K562 (cell line): ENCODE results near the gene RBM20. TPM values are rescaled to one million over a fixed set of nuclear protein-coding genes. Genes with fewer than 3 reads are reported as not detected.

Experiments used
- ATAC-seq: fragments of 200-7000 bp; cut with Tn5 transposase; 3 replicates; pipeline ENCODE4 v1.9.1; 2020; ENCODE audit warnings: moderate library complexity
- BruUV-seq: library from RNA; stranded (reverse); fragments of 400-500 nt; replicated peaks from 2 replicates; lab custom pipeline; 2021; lab: Mats Ljungman, UMichigan
- CTCF ChIA-PET: fragments of 300-600 bp; formaldehyde crosslinking; extraction: SDS; loops from one replicate; lab custom pipeline; 2021; ENCODE audit warnings: low intra/inter-chr PET ratio; lab: Yijun Ruan, JAX
- POLR2A ChIA-PET: fragments of 300-600, 350-650 bp; sonication (Branson Sonifier 250); formaldehyde crosslinking; extraction: SDS; loops from one replicate; lab custom pipeline; 2021; ENCODE audit warnings: antibody characterized with exemption, inconsistent platforms; lab: Yijun Ruan, JAX
- DNase-seq, 4 experiments: peaks; one replicate each; pipeline versions ENCODE4 v3.0.0 to v3.0.0-alpha.2; 2011 to 2018; ENCODE audit warnings: low spot score in 3 of 4, mixed read lengths in 3 of 4; ENCODE audit errors: extremely low read depth in 1 of 4
- FAIRE-seq: peaks from 2 replicates; lab custom pipeline; 2011; peaks lifted over from hg19 to GRCh38; lab: Jason Lieb, UNC
- H2AFZ ChIP-seq: 2 replicates; pipeline ENCODE4 v1.6.0; 2011; ENCODE audit warnings: low read depth, low read length, control low read depth, inconsistent platforms
- H3K27ac ChIP-seq: fragments of 200-600 bp; 3 replicates; pipeline ENCODE4 v1.8.0; 2011; ENCODE audit warnings: low read depth, mild to moderate bottlenecking, control low read depth, inconsistent platforms, low read length, moderate library complexity, mixed read lengths; ENCODE audit errors: extremely low read depth
- H3K27me3 ChIP-seq, 2 experiments: fragments of 300-600 bp in 1 of 2; 2 replicates in 1 of 2; 3 replicates in 1 of 2; pipeline versions ENCODE4 v1.6.0 to v1.8.0; 2011; ENCODE audit warnings: inconsistent platforms in 2 of 2, low read length in 2 of 2, mild to moderate bottlenecking in 1 of 2, mixed read lengths in 1 of 2, moderate library complexity in 1 of 2; ENCODE audit not compliant: control insufficient read depth in 2 of 2, insufficient read depth in 2 of 2
- H3K36me3 ChIP-seq: fragments of 300-600 bp; 3 replicates; pipeline ENCODE4 v1.8.0; 2011; ENCODE audit warnings: mild to moderate bottlenecking, low read length, inconsistent platforms; ENCODE audit not compliant: control insufficient read depth, insufficient read depth
- H3K4me1 ChIP-seq, 2 experiments: fragments of 200-600 bp in 1 of 2; replicated peaks in 1 of 2; 2 replicates in 1 of 2; 3 replicates in 1 of 2; pipeline versions ENCODE4 v1.5.1 to v1.8.0; 2011; ENCODE audit warnings: inconsistent platforms in 2 of 2, low read length in 2 of 2, mild to moderate bottlenecking in 1 of 2, mixed read lengths in 1 of 2, moderate library complexity in 1 of 2; ENCODE audit not compliant: control insufficient read depth in 2 of 2, insufficient read depth in 2 of 2
- H3K4me2 ChIP-seq: 2 replicates; pipeline ENCODE4 v1.6.1; 2011; ENCODE audit warnings: low read length, control low read depth, inconsistent platforms, mixed read lengths; ENCODE audit not compliant: insufficient read depth
- H3K4me3 ChIP-seq: fragments of 200-600 bp; sonication (generic), shearing (Covaris generic); 2 replicates; pipeline ENCODE4 v1.5.1; 2016; ENCODE audit warnings: control low read depth, inconsistent platforms
- H3K79me2 ChIP-seq: fragments of 200-600 bp; 3 replicates; pipeline ENCODE4 v1.8.0; 2011; ENCODE audit warnings: low read length, inconsistent platforms; ENCODE audit not compliant: control insufficient read depth, insufficient read depth
- H3K9ac ChIP-seq, 2 experiments: 2 replicates each; pipeline versions ENCODE4 v1.6.0 to v1.6.1; 2011; ENCODE audit warnings: low read depth in 2 of 2, low read length in 2 of 2, control low read depth in 1 of 2, inconsistent platforms in 1 of 2, mild to moderate bottlenecking in 1 of 2, mixed read lengths in 1 of 2; ENCODE audit not compliant: insufficient read depth in 1 of 2
- H3K9me1 ChIP-seq: one replicate; pipeline ENCODE4 v1.6.0; 2011; ENCODE audit warnings: inconsistent platforms, mild to moderate bottlenecking, low read length, moderate library complexity; ENCODE audit not compliant: control insufficient read depth, insufficient read depth
- H3K9me3 ChIP-seq: replicated peaks from 2 replicates; pipeline ENCODE4 v1.5.1; 2011; ENCODE audit warnings: low read depth, low read length, inconsistent platforms; ENCODE audit not compliant: control insufficient read depth, insufficient read depth
- H4K20me1 ChIP-seq: replicated peaks from 2 replicates; pipeline ENCODE4 v1.6.1; 2011; ENCODE audit warnings: low read length, inconsistent platforms, mixed read lengths; ENCODE audit not compliant: control insufficient read depth, insufficient read depth
- BCOR ChIP-seq: fragments of 450-650 bp; IDR thresholded peaks from 2 replicates; pipeline ENCODE4 v1.6.1; 2016
- CBX8 ChIP-seq: fragments of 200-600 bp; sonication (generic); IDR thresholded peaks from 2 replicates; pipeline ENCODE4 v1.6.1; 2012; ENCODE audit warnings: borderline replicate concordance, mixed run types, low read depth, mild to moderate bottlenecking, moderate library complexity, mixed read lengths, low read length, control low read depth, inconsistent platforms; ENCODE audit not compliant: poor library complexity, severe bottlenecking; ENCODE audit errors: extremely low read depth
- CXXC5 ChIP-seq: fragments of 250-450 bp; sonication (Bioruptor Pico); IDR thresholded peaks from 2 replicates; pipeline ENCODE4 v1.8.0; 2022; ENCODE audit warnings: inconsistent platforms, mild to moderate bottlenecking, moderate library complexity
- ETV1 ChIP-seq: fragments of 450-650 bp; conservative IDR thresholded peaks from 2 replicates; pipeline ENCODE4 v1.6.1; 2016; ENCODE audit warnings: missing genetic modification characterization, control low read depth, low read depth, missing compliant biosample characterization
- FOXM1 ChIP-seq, 2 experiments: fragments of 450-650 bp in 1 of 2; sonication (generic) in 1 of 2; formaldehyde crosslinking in 1 of 2; IDR thresholded peaks; 2 replicates each; pipeline versions ENCODE4 v1.6.1 to v1.9.0; 2017 to 2022; ENCODE audit warnings: low read depth in 2 of 2, mild to moderate bottlenecking in 2 of 2, missing genetic modification reagents in 1 of 2, moderate library complexity in 1 of 2
- HDGF ChIP-seq: fragments of 450-650 bp; IDR thresholded peaks from 2 replicates; pipeline ENCODE4 v1.6.1; 2016
- KDM1A ChIP-seq, 2 experiments: fragments of 450-650 bp; IDR thresholded peaks; 2 replicates each; pipeline ENCODE4 v1.6.1; 2016; ENCODE audit warnings: mild to moderate bottlenecking in 2 of 2
- MXI1 ChIP-seq: IDR thresholded peaks from 2 replicates; pipeline ENCODE4 v1.6.1; 2011; ENCODE audit warnings: low read depth, mild to moderate bottlenecking, improper control_type of control experiment, low read length
- NR4A1 ChIP-seq, 2 experiments: fragments of 250-450 bp in 1 of 2; fragments of 450-650 bp in 1 of 2; sonication (Bioruptor Pico) in 1 of 2; IDR thresholded peaks; 2 replicates each; pipeline versions ENCODE4 v1.4.0 to v1.6.1; 2016 to 2020; ENCODE audit warnings: mild to moderate bottlenecking in 2 of 2, missing compliant biosample characterization in 1 of 2, missing genetic modification characterization in 1 of 2, moderate library complexity in 1 of 2
- PHF20 ChIP-seq: fragments of 450-650 bp; IDR thresholded peaks from 2 replicates; pipeline ENCODE4 v1.6.1; 2018; ENCODE audit not compliant: partially characterized antibody
- RBFOX2 ChIP-seq: fragments of 200-400 bp; formaldehyde crosslinking; IDR thresholded peaks from 2 replicates; pipeline ENCODE4 v1.6.1; 2017; ENCODE audit warnings: low read depth, mild to moderate bottlenecking, low read length, moderate library complexity
- RBM25 ChIP-seq: fragments of 200-400 bp; formaldehyde crosslinking; IDR thresholded peaks from 2 replicates; pipeline ENCODE4 v1.6.1; 2018; ENCODE audit warnings: low read length, low read depth, moderate library complexity; ENCODE audit not compliant: severe bottlenecking
- RUNX1 ChIP-seq: sonication (generic); IDR thresholded peaks from 2 replicates; pipeline ENCODE4 v1.6.1; 2016; ENCODE audit warnings: antibody characterized with exemption, low read depth
- SMARCA5 ChIP-seq: fragments of 450-650 bp; IDR thresholded peaks from 2 replicates; pipeline ENCODE4 v1.6.1; 2016
- ZFP36 ChIP-seq: fragments of 150-350 bp; IDR thresholded peaks from 2 replicates; pipeline ENCODE4 v1.6.1; 2018; ENCODE audit warnings: low read length, low read depth; ENCODE audit not compliant: partially characterized antibody
- ZNF282 ChIP-seq: sonication (generic); formaldehyde crosslinking; IDR thresholded peaks from 2 replicates; pipeline ENCODE4 v1.8.1; 2023; ENCODE audit warnings: missing genetic modification reagents
- ZNF431 ChIP-seq: sonication (generic); formaldehyde crosslinking; IDR thresholded peaks from 2 replicates; pipeline ENCODE4 v1.8.0; 2022; ENCODE audit warnings: mild to moderate bottlenecking, missing genetic modification reagents
- ZSCAN32 ChIP-seq: fragments of 450-650 bp; formaldehyde crosslinking; IDR thresholded peaks from 2 replicates; pipeline ENCODE4 v1.4.0; 2020; ENCODE audit warnings: mild to moderate bottlenecking, moderate library complexity
- WGBS: fragments of 100-300 bp; shearing (Covaris generic); methylation state at CpG from one replicate; pipeline ENCODE4 v1.1.6; 2016; ENCODE audit warnings: low coverage, mixed read lengths; ENCODE audit not compliant: insufficient coverage; ENCODE audit errors: missing lambda C conversion rate; 5-methylcytosine and 5-hydroxymethylcytosine counted together
- in situ Hi-C: fragments of 300-500 bp; cut with MboI; formaldehyde crosslinking; loops from 4 replicates; pipeline ENCODE4 v1.15.0; 2018; ENCODE audit warnings: inconsistent platforms, mixed read lengths
- intact Hi-C: fragments of 100-400 bp; cut with micrococcal nuclease; formaldehyde crosslinking; loops from 2 replicates; pipeline ENCODE4 v1.14.2; 2022
- polyA plus RNA-seq, 8 experiments: library from polyadenylated mRNA; depleted of rRNA in 4 of 8; stranded (reverse) in 5 of 8; unstranded in 3 of 8; fragments of >200 nt; fragmentation: Nextera tagmentation in 2 of 8; fragmentation: Illumina TruSeq in 1 of 8; extraction: Ambion mirVana in 2 of 8; extraction: Trizol in 1 of 8; gene quantifications; 2 replicates each; pipeline versions ENCODE4 v1.2.1 to v1.2.3, GENCODE V29; 2011 to 2014; ENCODE audit warnings: inconsistent platforms in 1 of 8, missing spikeins in 1 of 8
- total RNA-seq, 7 experiments: library from RNA; depleted of rRNA in 6 of 7; stranded (reverse); fragments of >200 nt in 6 of 7; fragmentation: Illumina TruSeq in 2 of 7; extraction: Trizol in 2 of 7; gene quantifications; 2 replicates each; pipeline versions ENCODE4 v1.2.1 to v1.2.3, GENCODE V29; 2011 to 2021; ENCODE audit warnings: low replicate concordance in 1 of 7
- TF ChIP-seq, protein P1 (sequence below): fragments of 200-800 bp; sonication (Bioruptor generic); IDR thresholded peaks from 2 replicates; pipeline ENCODE4 v1.6.1; 2017; ENCODE audit warnings: missing genetic modification characterization, missing compliant biosample characterization

RBM20 gene
- total and polyA plus RNA-seq, 9 of the 15 experiments (the other 6 are each of a cell fraction or from before 2014, with no cell fraction given): 0.63 to 5.7 (median 3.2) TPM

DNA sequence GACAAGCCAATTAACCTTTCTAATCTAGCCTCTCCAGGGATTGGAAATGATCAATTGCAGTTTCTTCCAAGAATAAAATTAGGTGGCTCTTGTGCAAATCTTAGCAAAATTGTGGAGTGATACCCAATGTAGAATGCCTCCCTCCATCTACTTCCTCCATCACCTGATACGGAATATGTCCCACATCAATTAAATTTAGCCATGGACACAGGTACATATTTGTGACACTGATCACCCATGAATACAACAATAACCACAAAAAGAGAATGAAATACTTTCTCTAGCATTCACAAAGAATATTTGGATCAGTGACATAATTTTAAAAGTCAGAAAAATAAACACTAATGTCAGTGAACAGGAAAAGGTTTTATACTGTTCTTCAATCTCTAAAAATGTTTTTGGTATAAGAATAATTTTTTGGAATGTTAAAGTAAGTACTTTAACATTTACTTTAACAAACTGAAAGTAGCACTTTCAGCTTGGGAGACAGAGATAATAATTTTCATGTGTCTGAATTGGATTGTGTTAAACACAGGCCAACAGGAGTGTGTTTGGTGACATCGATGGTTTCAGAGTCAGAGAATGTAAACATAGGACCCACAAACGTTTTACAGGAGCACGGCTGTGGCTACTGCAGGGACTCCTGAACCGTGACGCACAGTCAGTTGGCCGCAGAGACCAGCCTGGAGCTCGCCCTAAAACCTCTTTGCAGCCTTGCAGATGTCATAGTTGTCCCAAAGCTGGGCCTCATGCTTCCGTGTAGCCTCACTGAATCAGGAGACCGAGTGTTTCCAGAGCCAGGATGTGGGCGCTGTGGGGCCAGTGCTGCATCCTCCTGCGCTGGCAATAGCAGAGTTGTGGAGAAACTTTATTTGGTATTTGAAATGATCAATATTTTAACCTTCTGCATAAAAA is 7.2 kb downstream of the RBM20 start (continued):
- no peak for TF ChIP-seq PHF20
- TF ChIP-seq ZNF431 (CRISPR knock-in tag): no peak
- TF ChIP-seq, all 486 proteins: peak for 15

DNA sequence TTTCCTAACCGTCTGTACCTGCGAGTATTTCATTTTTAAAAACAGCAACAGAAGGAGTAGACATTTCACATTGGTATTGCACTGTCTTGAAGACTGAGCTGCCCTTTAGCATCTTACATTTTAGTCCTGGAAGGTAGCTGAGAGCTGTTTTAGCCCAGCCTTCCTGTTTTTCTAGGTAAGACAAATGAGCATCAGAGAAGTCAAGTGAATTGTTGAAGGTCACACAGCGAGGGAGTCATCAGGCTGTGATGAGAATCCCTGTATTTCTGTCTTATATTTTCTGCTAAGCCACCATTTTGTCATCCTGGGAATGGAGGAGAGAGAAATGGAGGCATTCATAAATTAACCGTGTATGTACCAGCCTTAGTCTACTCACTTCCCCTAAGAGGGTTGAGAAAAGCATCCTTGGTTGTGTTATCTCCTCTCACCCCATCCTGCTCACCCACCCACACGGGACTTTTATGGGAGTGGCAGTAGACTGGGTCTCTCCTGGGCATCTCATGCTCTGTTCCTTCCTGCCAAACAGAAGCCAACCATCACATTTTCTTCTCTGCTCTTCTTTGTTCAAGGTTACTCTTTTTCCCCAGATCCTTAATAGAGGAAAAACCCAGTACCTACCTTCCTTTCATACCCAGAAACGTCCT is 8.5 kb downstream of the RBM20 start:
- ATAC-seq: no peak
- WGBS: 54% methylated on average over 6 of the region's 6 CpGs
- H3K27ac ChIP-seq: no peak overlapping the region
- no peak for FAIRE-seq
- H3K4me3 ChIP-seq: no peak overlapping the region
- intact Hi-C loops: no loop called here
- BruUV-seq: no TSS peak
- H3K4me2 ChIP-seq: no peak overlapping the region
- no peaks in the 10 kb centered on the region for H3K9me1 ChIP-seq
- no peak overlapping the region for H2AFZ ChIP-seq
- in situ Hi-C loops: no loop called here
- ChIA-PET POLR2A (interaction anchor here (0.7 to 1.9 kb wide), 4 partner anchors 8 to 128 kb away, joined by 3 to 5 read pairs (median 4); partner anchors contain the start of gene RBM20), CTCF (no interaction called here)
- no peak for DNase-seq
- peaks cover 8 to 24% of the 10 kb centered on the region in 2 experiments; a peak in 4 of 5 replicates for H3K4me1 ChIP-seq
- H3K36me3 ChIP-seq: no peaks in the 10 kb centered on the region
- no peaks in the 10 kb centered on the region for H4K20me1 ChIP-seq
- no peak overlapping the region for H3K9ac ChIP-seq
- H3K27me3 ChIP-seq: no peaks in the 10 kb centered on the region
- peaks cover 74% of the 10 kb centered on the region for H3K79me2 ChIP-seq
- no peaks in the 10 kb centered on the region for H3K9me3 ChIP-seq
- TF ChIP-seq RBFOX2: no peak
- no peak for TF ChIP-seq CXXC5 (CRISPR knock-in tag)
- TF ChIP-seq, protein P1, sequence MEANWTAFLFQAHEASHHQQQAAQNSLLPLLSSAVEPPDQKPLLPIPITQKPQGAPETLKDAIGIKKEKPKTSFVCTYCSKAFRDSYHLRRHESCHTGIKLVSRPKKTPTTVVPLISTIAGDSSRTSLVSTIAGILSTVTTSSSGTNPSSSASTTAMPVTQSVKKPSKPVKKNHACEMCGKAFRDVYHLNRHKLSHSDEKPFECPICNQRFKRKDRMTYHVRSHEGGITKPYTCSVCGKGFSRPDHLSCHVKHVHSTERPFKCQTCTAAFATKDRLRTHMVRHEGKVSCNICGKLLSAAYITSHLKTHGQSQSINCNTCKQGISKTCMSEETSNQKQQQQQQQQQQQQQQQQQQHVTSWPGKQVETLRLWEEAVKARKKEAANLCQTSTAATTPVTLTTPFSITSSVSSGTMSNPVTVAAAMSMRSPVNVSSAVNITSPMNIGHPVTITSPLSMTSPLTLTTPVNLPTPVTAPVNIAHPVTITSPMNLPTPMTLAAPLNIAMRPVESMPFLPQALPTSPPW (CRISPR knock-in tag): no peak
- no peak for TF ChIP-seq CBX8
- no peak for TF ChIP-seq HDGF
- TF ChIP-seq RUNX1: no peak
- no peak for TF ChIP-seq FOXM1 (IDR thresholded peaks at IDR 0.05; ENCODE audit: low read depth)
- TF ChIP-seq FOXM1 (CRISPR knock-in tag; IDR thresholded peaks at IDR 0.05; ENCODE audit: low read depth): no peak
- peak; percentile 87 for TF ChIP-seq BCOR
- TF ChIP-seq RBM25: peak; percentile 92
- TF ChIP-seq MXI1: no peak
- no peak for TF ChIP-seq ZNF282
- no peak for TF ChIP-seq ETV1 (tag)
- no peak for TF ChIP-seq NR4A1 (CRISPR knock-in tag; IDR thresholded peaks at IDR 0.05)
- TF ChIP-seq NR4A1 (tag; IDR thresholded peaks at IDR 0.05): no peak
- TF ChIP-seq SMARCA5: 0 out of 2 replicates have a peak, but pooled peaks have one; percentile 22
- no peak for TF ChIP-seq ZSCAN32
- TF ChIP-seq KDM1A (IDR thresholded peaks at IDR 0.05): peak; percentile 35 to 64; a peak in 2 of 4 replicates
- peak; percentile 54 for TF ChIP-seq ZFP36
